ENCODE results near the gene NEU1. TPM values are rescaled to one million over a fixed set of nuclear protein-coding genes. Genes with fewer than 3 reads are reported as not detected.

Gene NEU1
- total RNA-seq, 1 donor from 2014 or later = 19.2 TPM

DNA sequence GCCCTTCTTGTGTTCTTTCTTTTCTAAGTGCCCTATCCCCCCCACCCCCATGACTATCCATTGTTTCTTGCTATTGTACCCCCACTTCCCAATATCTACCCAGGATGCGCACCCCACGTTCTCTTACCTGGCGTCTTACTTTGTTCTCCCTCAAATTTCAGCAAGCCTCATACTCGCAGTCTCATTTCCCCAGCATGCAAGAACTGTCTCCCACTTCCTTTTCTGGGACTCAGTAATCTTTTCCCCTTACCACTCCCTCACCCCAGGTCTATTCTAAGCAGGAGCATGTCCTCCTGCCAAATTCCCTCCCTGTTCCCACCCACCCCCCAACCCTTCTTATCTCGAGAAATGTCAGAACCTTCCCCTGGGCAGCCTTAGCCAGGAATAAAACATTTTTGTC, 36.6 kb upstream of the NEU1 start:
- ATAC-seq (ENCODE audit: low read depth) (no peak), DNase-seq (no peak)
- Mint-ChIP-seq H3K9me3 (no peaks in the 10 kb centered on the region), H3K27ac (peak overlapping the region; percentile 50), H3K27me3 (no peaks in the 10 kb centered on the region), H3K4me3 (peak overlapping the region; percentile 66), H3K36me3 (ENCODE audit: low read depth) (peaks cover 19% of the 10 kb centered on the region), H3K4me1 (peaks cover 35% of the 10 kb centered on the region)
- TF ChIP-seq, protein P1, sequence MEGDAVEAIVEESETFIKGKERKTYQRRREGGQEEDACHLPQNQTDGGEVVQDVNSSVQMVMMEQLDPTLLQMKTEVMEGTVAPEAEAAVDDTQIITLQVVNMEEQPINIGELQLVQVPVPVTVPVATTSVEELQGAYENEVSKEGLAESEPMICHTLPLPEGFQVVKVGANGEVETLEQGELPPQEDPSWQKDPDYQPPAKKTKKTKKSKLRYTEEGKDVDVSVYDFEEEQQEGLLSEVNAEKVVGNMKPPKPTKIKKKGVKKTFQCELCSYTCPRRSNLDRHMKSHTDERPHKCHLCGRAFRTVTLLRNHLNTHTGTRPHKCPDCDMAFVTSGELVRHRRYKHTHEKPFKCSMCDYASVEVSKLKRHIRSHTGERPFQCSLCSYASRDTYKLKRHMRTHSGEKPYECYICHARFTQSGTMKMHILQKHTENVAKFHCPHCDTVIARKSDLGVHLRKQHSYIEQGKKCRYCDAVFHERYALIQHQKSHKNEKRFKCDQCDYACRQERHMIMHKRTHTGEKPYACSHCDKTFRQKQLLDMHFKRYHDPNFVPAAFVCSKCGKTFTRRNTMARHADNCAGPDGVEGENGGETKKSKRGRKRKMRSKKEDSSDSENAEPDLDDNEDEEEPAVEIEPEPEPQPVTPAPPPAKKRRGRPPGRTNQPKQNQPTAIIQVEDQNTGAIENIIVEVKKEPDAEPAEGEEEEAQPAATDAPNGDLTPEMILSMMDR (IDR thresholded peaks at IDR 0.05) = no peak
- intact Hi-C loops (cut with micrococcal nuclease) = loop anchor here (5.0 kb wide), 1 partner anchor 232 kb away; the partner anchor contains the start of genes CSNK2B and LY6G5B
- POLR2A ChIA-PET = interaction anchor here (1.1 to 3.0 kb wide), 5 partner anchors 36 to 404 kb away, joined by 3 to 29 read pairs (median 8); partner anchors contain the start of genes ABHD16A, APOM, NELFE and NEU1
- CTCF ChIA-PET = no interaction called here

DNA sequence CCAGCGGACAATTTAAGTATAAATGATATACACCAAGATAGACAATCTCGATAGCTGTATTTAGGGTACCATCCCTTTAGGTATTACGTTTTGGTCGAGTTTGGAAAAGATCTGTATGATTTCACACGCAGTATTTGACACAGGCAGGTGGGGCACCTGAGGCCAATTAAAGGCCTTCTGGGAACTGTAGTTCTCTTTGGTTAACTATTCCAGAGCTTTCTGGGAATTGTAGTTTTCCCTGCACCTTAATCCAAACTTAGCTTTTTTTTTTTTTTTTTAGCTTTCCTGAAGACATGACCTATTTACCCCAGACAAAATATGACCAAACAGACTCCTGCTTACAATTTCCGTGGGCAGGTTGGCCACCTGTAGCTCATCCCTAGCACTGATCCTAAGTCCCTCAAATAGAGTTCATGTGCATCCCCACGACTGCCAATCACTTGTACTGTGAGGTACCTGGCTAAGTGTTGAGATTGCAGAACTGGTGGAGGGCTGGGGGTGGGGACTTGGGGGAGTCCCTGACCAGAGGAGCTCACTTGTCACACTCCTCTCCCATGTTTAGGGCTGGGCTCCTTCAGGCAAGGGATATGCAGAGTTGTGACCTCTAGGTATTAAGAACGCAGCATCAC, 35.9 kb upstream of the NEU1 start:
- CTCF ChIA-PET = interaction anchor here (0.7 kb wide), 1 partner anchor 8 kb away, joined by 3 read pairs; no protein-coding TSS in a partner anchor
- Mint-ChIP-seq H3K27ac (peak overlapping the region; percentile 94), H3K36me3 (ENCODE audit: low read depth) (peaks cover 22% of the 10 kb centered on the region), H3K4me3 (peak overlapping the region; percentile 97), H3K9me3 (no peaks in the 10 kb centered on the region), H3K4me1 (peaks cover 35% of the 10 kb centered on the region), H3K27me3 (no peaks in the 10 kb centered on the region)
- intact Hi-C loops (cut with micrococcal nuclease) = loop anchor here (1.0 to 5.0 kb wide), 2 partner anchors 64 to 231 kb away; partner anchors contain the start of genes CSNK2B and LY6G5B
- no peak for DNase-seq
- peak; percentile 28 for ATAC-seq (ENCODE audit: low read depth)
- POLR2A ChIA-PET = interaction anchor here (0.5 to 3.0 kb wide), 24 partner anchors 10 to 1672 kb away, joined by 3 to 29 read pairs (median 4); partner anchors contain the start of genes ABHD16A, APOM, BAG6 and DDX39B
- TF ChIP-seq, protein P1 (IDR thresholded peaks at IDR 0.05) = no peak

DNA sequence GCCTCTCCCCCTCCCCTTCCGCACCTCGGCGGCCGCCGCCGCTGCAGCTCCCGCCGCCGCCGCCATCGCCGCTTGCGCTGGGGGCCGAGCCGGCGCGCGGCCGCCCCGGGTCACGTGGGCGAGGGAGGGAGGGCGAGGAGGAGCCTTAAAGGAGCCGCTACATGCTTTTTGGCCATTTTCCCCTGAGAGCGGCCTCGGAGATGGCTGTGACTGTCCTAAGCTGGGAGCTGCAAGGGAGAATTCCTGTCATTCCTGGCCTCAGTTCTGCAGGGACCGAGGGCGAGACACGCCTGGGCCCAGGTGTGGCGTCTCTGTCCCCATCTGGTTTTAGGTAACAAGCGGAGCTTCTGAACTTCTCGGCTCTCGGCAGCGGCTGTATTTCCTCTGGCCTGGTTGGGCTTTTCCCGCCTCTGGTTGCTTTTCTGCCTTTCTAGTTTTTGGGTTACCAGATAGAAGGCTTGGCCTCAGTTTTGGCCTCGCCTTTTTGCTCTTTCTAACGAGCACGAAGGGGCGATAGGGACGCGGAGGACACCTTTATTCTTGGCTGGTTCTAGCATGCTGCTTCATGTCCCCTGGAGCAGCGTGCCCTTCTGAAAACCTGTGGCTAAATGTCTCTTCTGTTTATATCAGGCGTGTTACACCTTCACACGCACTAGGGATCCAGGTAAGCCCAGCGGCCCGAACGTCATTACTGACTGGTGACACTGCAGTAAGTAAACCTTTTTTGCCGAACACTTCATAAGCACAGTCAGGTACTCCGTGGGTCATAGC, 35.2 kb upstream of the NEU1 start, which contains the start of gene EHMT2:
Gene EHMT2 (minus strand): TSS at position 87 of the 771 bp plus-strand sequence. CDS start 21 bp downstream, at position 66.
- TF ChIP-seq, protein P1 (IDR thresholded peaks at IDR 0.05) = no peak
- ChIA-PET CTCF (interaction anchor here (0.7 to 1.4 kb wide), 2 partner anchors 7 to 10 kb away, joined by 3 read pairs; no protein-coding TSS in a partner anchor), POLR2A (interaction anchor here (0.5 to 3.0 kb wide), 25 partner anchors 11 to 1673 kb away, joined by 3 to 29 read pairs (median 4); partner anchors contain the start of genes ABHD16A, APOM, BAG6 and DDX39B)
- Mint-ChIP-seq H3K27ac (peak within 1 kb of the TSS; percentile 94), H3K36me3 (ENCODE audit: low read depth) (peaks cover 29% of the 10 kb centered on the region), H3K27me3 (no peaks in the 10 kb centered on the region), H3K4me3 (peak within 1 kb of the TSS; percentile 97), H3K4me1 (peaks cover 32% of the 10 kb centered on the region), H3K9me3 (no peaks in the 10 kb centered on the region)
- ATAC-seq (ENCODE audit: low read depth) (peak; percentile 47), DNase-seq (peak; percentile 83)
- intact Hi-C loops (cut with micrococcal nuclease) = loop anchor here (1.0 to 5.0 kb wide), 6 partner anchors 35 to 351 kb away; partner anchors contain the start of genes ATF6B, ATP6V1G2, CSNK2B and LY6G5B

DNA sequence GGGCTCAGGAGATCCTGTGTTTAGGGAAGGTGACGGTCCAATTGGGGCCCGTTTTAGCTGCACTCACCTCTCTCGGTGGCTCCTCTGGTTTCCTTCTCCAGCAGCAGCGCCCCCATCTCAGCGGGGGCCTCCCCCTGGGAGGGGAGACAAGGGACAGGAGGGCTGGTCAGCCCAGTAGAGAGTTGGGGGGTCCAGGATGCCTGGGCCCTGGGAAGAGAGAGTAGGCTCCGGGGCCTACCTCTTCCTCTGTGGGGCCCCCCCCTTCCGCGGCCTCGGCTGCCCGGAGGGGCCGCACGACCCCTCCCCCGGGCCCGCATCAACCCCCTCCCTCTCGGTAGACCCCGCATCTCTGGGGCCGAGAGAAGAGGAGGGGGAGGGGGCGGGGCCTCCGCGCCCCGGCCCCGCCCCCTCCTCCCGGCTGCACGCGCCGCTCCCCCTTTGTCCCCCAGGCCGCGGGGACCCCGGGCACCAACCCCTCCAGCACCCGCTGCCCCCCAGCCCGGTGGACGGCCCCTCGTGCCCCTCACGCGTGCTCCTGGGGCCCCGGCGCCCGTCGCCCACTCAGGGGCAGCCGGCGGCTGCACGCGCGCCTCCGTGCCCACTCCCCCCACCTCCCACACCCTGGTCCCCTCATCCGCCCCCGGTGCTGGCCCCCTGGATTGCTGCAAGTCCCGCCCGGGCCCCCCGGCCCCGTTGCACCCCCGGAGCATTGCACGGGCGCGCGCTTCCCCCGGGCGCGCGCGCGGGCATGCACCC, 34.4 kb upstream of the NEU1 start:
- H3K9me3 Mint-ChIP-seq = no peaks in the 10 kb centered on the region
- H3K27me3 Mint-ChIP-seq = no peaks in the 10 kb centered on the region
- POLR2A ChIA-PET = interaction anchor here (0.6 to 3.0 kb wide), 11 partner anchors 12 to 1465 kb away, joined by 3 to 29 read pairs (median 8); partner anchors contain the start of genes ABHD16A, DXO, LSM2 and NELFE
- CTCF ChIA-PET = interaction anchor here (1.4 kb wide), 1 partner anchor 10 kb away, joined by 3 read pairs; no protein-coding TSS in a partner anchor
- peak overlapping the region; percentile 97 for H3K4me3 Mint-ChIP-seq
- H3K27ac Mint-ChIP-seq = peak overlapping the region; percentile 74
- no peak for DNase-seq
- intact Hi-C loops (cut with micrococcal nuclease) = loop anchor here (1.0 to 5.0 kb wide), 5 partner anchors 35 to 350 kb away; partner anchors contain the start of genes ATF6B, ATP6V1G2, CSNK2B and LY6G5B
- TF ChIP-seq, protein P1 (IDR thresholded peaks at IDR 0.05) = no peak
- H3K4me1 Mint-ChIP-seq = peaks cover 27% of the 10 kb centered on the region
- H3K36me3 Mint-ChIP-seq (ENCODE audit: low read depth) = peaks cover 36% of the 10 kb centered on the region
- peak; percentile 4 for ATAC-seq (ENCODE audit: low read depth)

Measured in activated B cell treated with CpG ODN at 0.5 μM for 24 hours (primary cell).